ENCODE measurements around the gene PDE5A.

Gene PDE5A

DNA sequence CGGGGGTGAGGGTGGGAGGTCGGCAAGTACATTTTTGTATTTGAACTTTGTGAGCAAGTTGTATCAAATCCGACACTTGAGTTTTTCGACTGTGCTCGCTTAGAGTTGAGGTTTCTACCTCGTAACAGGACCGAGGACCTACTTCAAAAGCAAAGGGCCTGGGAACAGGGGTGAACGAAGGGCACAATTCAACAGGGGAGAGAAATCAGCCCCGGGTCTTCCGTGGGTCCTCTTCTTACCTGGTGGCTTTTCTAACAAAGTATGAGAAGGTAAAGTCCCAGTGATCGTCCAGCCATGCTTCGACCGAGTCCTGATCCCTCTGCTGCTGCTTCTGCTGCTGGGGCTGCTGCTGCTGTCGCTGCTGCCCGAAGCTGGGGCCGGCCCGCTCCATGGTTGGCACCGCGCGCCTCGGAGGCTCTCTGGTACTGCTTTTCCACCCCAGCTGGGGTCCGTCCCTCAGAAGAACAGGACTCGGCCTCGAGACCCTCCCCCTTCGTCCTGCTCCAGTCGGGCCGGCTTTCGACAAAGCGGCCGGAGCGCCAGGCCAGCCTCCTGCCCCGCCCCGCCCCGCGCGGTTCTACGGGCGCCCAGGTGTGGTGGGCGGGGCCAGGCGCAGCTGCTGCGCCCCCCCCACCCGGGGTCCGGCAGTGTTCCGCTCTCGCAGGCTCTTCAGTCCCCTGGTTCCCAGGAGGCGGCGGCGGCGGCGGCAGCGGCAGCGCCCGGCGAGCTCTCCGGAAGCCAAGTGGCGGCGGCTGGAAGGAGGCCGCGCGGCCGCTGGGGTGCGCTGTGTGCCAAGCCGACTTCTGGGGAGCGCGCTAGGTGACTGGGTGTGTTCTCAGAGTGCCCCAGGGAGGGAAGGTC is at the start of gene PDE5A:
PDE5A (minus strand) TSS at position 524 of the 861 bp plus-strand sequence; CDS start at position 391, 133 bp downstream.
- Histone ChIP-seq H3K4me3 (ENCODE audit: low read depth, low read length) (peak within 1 kb of the TSS; percentile 89), H3K4me1 (ENCODE audit: control insufficient read depth, insufficient read depth, low read length) (peaks cover 8% of the 10 kb centered on the region; the same call in 1 of the 2 replicates), H3K9me3 (ENCODE audit: control insufficient read depth, insufficient read depth, low read depth, low read length) (no peaks in the 10 kb centered on the region), H3K36me3 (ENCODE audit: control insufficient read depth, insufficient read depth, low read length) (no peaks in the 10 kb centered on the region), H3K27ac (ENCODE audit: low read depth, low read length) (peak within 1 kb of the TSS; percentile 72; the same call in 1 of the 2 replicates), H3K9ac (ENCODE audit: low read length) (peak within 1 kb of the TSS; percentile 73), H3K27me3 (ENCODE audit: control insufficient read depth, insufficient read depth, low read length) (peaks cover 6% of the 10 kb centered on the region; the same call in 1 of the 2 replicates)

DNA sequence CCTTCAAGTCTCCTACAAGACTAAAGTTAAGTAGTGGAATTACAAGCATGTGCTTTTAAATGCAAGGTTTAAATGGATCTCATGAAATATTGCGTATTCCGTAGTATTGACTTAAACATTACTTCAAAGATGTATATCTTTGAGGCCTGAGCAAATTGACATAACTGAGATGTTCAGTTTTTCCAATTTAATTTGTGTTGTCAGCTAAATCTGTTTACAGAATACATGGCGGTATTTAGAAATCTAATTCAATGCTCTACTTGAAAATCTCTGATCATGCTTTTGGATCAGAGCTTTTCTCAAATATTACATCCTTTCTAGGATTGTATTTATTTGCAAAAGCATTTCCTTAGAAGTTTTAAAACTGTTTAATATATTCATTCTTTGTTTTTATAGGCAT is 47.5 kb upstream of the PDE5A start:
- H3K4me3 ChIP-seq (ENCODE audit: low read depth, low read length), result no peak overlapping the region
- H3K9ac ChIP-seq (ENCODE audit: low read length), result no peak overlapping the region
- peaks cover 11% of the 10 kb centered on the region; the same call in 1 of the 2 replicates for H3K4me1 ChIP-seq (ENCODE audit: control insufficient read depth, insufficient read depth, low read length)
- no peaks in the 10 kb centered on the region for H3K27me3 ChIP-seq (ENCODE audit: control insufficient read depth, insufficient read depth, low read length)
- H3K9me3 ChIP-seq (ENCODE audit: control insufficient read depth, insufficient read depth, low read depth, low read length), result no peaks in the 10 kb centered on the region
- H3K36me3 ChIP-seq (ENCODE audit: control insufficient read depth, insufficient read depth, low read length), result no peaks in the 10 kb centered on the region
- no peak overlapping the region for H3K27ac ChIP-seq (ENCODE audit: low read depth, low read length)

- no peak overlapping the region for H3K9ac ChIP-seq (ENCODE audit: low read length)
- no peaks in the 10 kb centered on the region for H3K36me3 ChIP-seq (ENCODE audit: control insufficient read depth, insufficient read depth, low read length)
- H3K4me3 ChIP-seq (ENCODE audit: low read depth, low read length), result no peak overlapping the region
- no peaks in the 10 kb centered on the region for H3K27me3 ChIP-seq (ENCODE audit: control insufficient read depth, insufficient read depth, low read length)
- H3K9me3 ChIP-seq (ENCODE audit: control insufficient read depth, insufficient read depth, low read depth, low read length), result no peaks in the 10 kb centered on the region
- H3K4me1 ChIP-seq (ENCODE audit: control insufficient read depth, insufficient read depth, low read length), result peaks cover 11% of the 10 kb centered on the region; the same call in 1 of the 2 replicates
- no peak overlapping the region for H3K27ac ChIP-seq (ENCODE audit: low read depth, low read length)
These were observed 46.8 kb upstream of the PDE5A start for GRCh38 chr4:119675391-119675790.

DNA sequence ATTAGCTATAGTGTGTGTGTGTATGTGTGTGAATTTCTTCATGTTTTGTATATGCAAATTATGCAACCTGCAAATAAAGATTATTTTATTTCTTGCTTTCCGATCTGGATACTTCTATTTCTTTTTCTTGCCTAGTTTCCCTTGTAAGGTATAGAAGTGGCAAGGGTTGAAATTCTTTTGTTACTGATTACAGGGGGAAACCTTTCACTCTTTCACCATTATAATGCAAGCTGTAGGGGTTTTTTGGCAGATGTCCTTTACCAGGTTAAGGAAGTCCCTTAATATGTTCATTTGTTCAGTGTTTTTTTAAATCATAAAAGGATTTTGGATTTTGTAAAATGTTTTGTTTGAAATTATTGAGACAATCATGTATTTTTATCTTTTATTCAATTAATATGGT is 44.3 kb upstream of the PDE5A start:
- Histone ChIP-seq H3K4me3 (ENCODE audit: low read depth, low read length) (no peak overlapping the region), H3K9ac (ENCODE audit: low read length) (no peak overlapping the region), H3K27me3 (ENCODE audit: control insufficient read depth, insufficient read depth, low read length) (no peaks in the 10 kb centered on the region), H3K36me3 (ENCODE audit: control insufficient read depth, insufficient read depth, low read length) (no peaks in the 10 kb centered on the region), H3K4me1 (ENCODE audit: control insufficient read depth, insufficient read depth, low read length) (peaks cover 20% of the 10 kb centered on the region), H3K9me3 (ENCODE audit: control insufficient read depth, insufficient read depth, low read depth, low read length) (no peaks in the 10 kb centered on the region), H3K27ac (ENCODE audit: low read depth, low read length) (no peak overlapping the region)

DNA sequence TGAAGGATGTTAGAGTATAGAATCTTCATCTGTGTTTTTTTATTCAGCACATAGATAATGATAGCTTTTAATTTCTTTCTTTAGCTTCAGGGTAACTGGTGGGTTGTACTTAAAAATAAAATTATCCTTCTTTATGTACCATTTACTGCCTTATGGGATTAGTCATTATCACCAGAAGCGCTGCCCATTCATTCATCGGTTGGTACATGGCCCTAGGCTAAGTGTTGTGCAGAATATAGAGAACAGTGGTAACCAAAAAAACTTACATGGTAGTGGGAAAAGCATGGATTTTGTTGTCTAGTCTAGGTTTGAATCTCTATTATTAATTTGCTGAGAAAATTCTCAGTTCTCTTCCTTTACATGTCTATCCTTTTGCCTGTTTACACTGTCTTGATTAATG is 43.5 kb upstream of the PDE5A start:
- H3K36me3 ChIP-seq (ENCODE audit: control insufficient read depth, insufficient read depth, low read length), result no peaks in the 10 kb centered on the region
- no peak overlapping the region for H3K4me3 ChIP-seq (ENCODE audit: low read depth, low read length)
- no peaks in the 10 kb centered on the region for H3K9me3 ChIP-seq (ENCODE audit: control insufficient read depth, insufficient read depth, low read depth, low read length)
- no peak overlapping the region for H3K9ac ChIP-seq (ENCODE audit: low read length)
- no peak overlapping the region for H3K27ac ChIP-seq (ENCODE audit: low read depth, low read length)
- peaks cover 22% of the 10 kb centered on the region for H3K4me1 ChIP-seq (ENCODE audit: control insufficient read depth, insufficient read depth, low read length)
- H3K27me3 ChIP-seq (ENCODE audit: control insufficient read depth, insufficient read depth, low read length), result no peaks in the 10 kb centered on the region

- Histone ChIP-seq H3K4me1 (ENCODE audit: control insufficient read depth, insufficient read depth, low read length) (peaks cover 22% of the 10 kb centered on the region), H3K4me3 (ENCODE audit: low read depth, low read length) (no peak overlapping the region), H3K9me3 (ENCODE audit: control insufficient read depth, insufficient read depth, low read depth, low read length) (no peaks in the 10 kb centered on the region), H3K27me3 (ENCODE audit: control insufficient read depth, insufficient read depth, low read length) (no peaks in the 10 kb centered on the region), H3K9ac (ENCODE audit: low read length) (no peak overlapping the region), H3K36me3 (ENCODE audit: control insufficient read depth, insufficient read depth, low read length) (no peaks in the 10 kb centered on the region), H3K27ac (ENCODE audit: low read depth, low read length) (no peak overlapping the region)
These were observed 42.6 kb upstream of the PDE5A start for GRCh38 chr4:119671205-119671604.

DNA sequence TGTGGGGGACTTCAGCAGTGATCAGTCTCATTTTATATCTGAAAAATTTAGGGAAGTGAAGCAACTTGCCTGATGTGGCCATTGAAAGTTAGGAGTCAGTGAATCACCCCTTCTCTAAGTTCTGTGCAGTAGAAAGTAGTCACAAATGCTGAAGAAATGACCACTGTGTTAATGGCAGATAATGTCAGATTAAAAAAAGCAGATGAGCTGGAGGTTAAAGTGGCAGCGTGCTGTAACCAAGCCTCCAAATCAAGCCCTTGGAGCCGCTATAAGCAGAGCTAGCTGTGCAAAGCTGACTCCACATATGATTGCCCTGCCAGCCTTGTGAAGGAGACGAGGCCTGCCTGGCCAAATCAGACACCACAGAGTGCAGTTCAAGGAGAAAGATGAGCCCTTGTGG is 39.2 kb upstream of the PDE5A start:
- H3K27me3 ChIP-seq (ENCODE audit: control insufficient read depth, insufficient read depth, low read length), result no peaks in the 10 kb centered on the region
- H3K4me3 ChIP-seq (ENCODE audit: low read depth, low read length), result no peak overlapping the region
- no peak overlapping the region for H3K9ac ChIP-seq (ENCODE audit: low read length)
- peaks cover 15% of the 10 kb centered on the region for H3K4me1 ChIP-seq (ENCODE audit: control insufficient read depth, insufficient read depth, low read length)
- H3K9me3 ChIP-seq (ENCODE audit: control insufficient read depth, insufficient read depth, low read depth, low read length), result no peaks in the 10 kb centered on the region
- no peak overlapping the region for H3K27ac ChIP-seq (ENCODE audit: low read depth, low read length)
- H3K36me3 ChIP-seq (ENCODE audit: control insufficient read depth, insufficient read depth, low read length), result no peaks in the 10 kb centered on the region

- Histone ChIP-seq H3K4me1 (ENCODE audit: control insufficient read depth, insufficient read depth, low read length) (peaks cover 11% of the 10 kb centered on the region; the same call in 1 of the 2 replicates), H3K27ac (ENCODE audit: low read depth, low read length) (no peak overlapping the region), H3K9me3 (ENCODE audit: control insufficient read depth, insufficient read depth, low read depth, low read length) (no peaks in the 10 kb centered on the region), H3K36me3 (ENCODE audit: control insufficient read depth, insufficient read depth, low read length) (no peaks in the 10 kb centered on the region), H3K4me3 (ENCODE audit: low read depth, low read length) (no peak overlapping the region), H3K9ac (ENCODE audit: low read length) (no peak overlapping the region), H3K27me3 (ENCODE audit: control insufficient read depth, insufficient read depth, low read length) (no peaks in the 10 kb centered on the region)
These were observed 38.1 kb upstream of the PDE5A start for GRCh38 chr4:119666653-119667091.

DNA sequence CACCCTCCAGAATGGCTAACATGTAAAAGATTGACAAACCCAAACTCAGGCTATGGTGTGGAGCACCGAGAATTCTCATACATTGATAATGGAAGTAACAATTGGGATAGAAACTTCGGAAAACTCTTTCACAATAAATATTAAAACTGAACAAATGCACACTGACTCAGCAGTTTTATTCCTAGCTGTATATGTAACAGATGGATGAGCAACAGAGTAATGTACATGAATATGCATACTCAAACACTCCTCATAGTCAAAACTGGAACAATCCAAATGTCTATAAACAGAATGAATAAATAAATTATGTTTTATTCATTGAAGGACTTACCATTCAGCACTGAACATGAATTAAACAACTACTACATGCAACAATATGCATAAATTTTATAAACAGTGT is 37.1 kb upstream of the PDE5A start:
- Histone ChIP-seq H3K4me3 (ENCODE audit: low read depth, low read length) (no peak overlapping the region), H3K9ac (ENCODE audit: low read length) (no peak overlapping the region), H3K36me3 (ENCODE audit: control insufficient read depth, insufficient read depth, low read length) (no peaks in the 10 kb centered on the region), H3K27ac (ENCODE audit: low read depth, low read length) (no peak overlapping the region), H3K9me3 (ENCODE audit: control insufficient read depth, insufficient read depth, low read depth, low read length) (no peaks in the 10 kb centered on the region), H3K4me1 (ENCODE audit: control insufficient read depth, insufficient read depth, low read length) (peaks cover 11% of the 10 kb centered on the region; the same call in 1 of the 2 replicates), H3K27me3 (ENCODE audit: control insufficient read depth, insufficient read depth, low read length) (no peaks in the 10 kb centered on the region)

DNA sequence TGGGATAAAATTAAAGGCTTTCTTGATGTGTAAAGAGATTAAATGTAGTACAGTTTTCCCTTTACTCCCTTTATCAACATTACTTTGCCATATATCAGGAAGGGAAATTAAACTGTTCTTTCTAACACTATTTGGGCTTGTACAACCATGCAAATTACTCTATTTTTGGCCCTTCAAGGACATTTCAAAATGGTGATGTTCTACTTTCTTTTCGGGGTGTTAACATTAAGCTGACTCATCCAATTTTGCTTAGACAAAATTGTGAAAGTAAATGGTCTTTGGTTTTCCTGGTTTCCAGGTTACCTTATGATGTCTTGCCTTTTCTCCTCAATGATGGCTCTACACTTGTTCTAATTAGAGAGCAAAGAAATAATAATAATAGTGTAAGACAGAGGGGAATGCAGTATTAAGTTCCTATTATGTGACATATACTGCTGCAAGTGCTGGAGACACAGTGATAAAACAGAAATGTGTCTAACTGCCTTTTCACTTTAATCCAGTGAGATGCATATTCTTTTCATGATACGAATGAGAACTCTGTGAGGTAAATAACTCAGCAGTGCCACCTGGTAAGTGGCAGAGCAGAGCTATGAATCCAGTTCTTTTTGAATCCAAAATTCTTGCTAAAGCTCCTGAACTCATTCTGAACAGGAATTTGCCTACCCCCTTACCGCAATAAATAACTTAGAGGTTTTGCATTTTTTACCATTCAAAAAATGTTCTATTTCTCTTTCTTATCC is 35.7 kb upstream of the PDE5A start:
- Histone ChIP-seq H3K9me3 (ENCODE audit: control insufficient read depth, insufficient read depth, low read depth, low read length) (no peaks in the 10 kb centered on the region), H3K27ac (ENCODE audit: low read depth, low read length) (no peak overlapping the region), H3K27me3 (ENCODE audit: control insufficient read depth, insufficient read depth, low read length) (no peaks in the 10 kb centered on the region), H3K4me3 (ENCODE audit: low read depth, low read length) (no peak overlapping the region), H3K36me3 (ENCODE audit: control insufficient read depth, insufficient read depth, low read length) (no peaks in the 10 kb centered on the region), H3K9ac (ENCODE audit: low read length) (no peak overlapping the region), H3K4me1 (ENCODE audit: control insufficient read depth, insufficient read depth, low read length) (peaks cover 14% of the 10 kb centered on the region; the same call in 1 of the 2 replicates)

Measured in HUES6 (cell line).